GM19351 (cell line): ENCODE data around the gene APLP2.
"Not testable (repeated sequence)": the region's sequence is repeated elsewhere in the genome, so short reads cannot be mapped to it uniquely, and the experiment has no call there.

Source experiments
- ATAC-seq: cut with Tn5 transposase; IDR thresholded peaks from one replicate; pipeline ENCODE4 v1.9.1; 2021; ENCODE audit warnings: mild to moderate bottlenecking, moderate library complexity; ENCODE audit not compliant: unreplicated experiment

APLP2 gene

DNA sequence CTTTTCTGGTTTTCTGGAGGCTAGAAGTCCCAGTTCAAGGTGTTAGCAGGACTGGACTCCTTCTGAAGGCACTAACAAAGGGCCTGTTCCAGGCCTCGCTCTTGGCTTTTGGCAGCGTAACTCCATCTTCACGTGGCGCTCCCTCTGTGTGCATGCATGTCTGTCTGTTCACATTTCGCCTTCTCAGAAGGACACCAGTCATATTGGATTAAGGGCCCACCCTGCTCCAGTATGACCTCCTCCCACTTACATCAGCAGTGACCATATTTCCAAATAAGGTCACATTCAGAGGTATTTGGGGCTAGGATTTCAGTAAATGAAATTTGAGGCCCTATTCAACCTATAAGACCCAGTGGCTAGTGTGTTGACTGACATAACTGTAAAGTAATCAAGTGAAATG, 20.0 kb downstream of the APLP2 start:
- no peak for ATAC-seq

- ATAC-seq, result not testable (repeated sequence)
Observed at GRCh38 chr11:130090517-130090916, 20.8 kb downstream of the APLP2 start.

- ATAC-seq, result not testable (repeated sequence)
Observed at GRCh38 chr11:130091169-130091568, 21.5 kb downstream of the APLP2 start.

DNA sequence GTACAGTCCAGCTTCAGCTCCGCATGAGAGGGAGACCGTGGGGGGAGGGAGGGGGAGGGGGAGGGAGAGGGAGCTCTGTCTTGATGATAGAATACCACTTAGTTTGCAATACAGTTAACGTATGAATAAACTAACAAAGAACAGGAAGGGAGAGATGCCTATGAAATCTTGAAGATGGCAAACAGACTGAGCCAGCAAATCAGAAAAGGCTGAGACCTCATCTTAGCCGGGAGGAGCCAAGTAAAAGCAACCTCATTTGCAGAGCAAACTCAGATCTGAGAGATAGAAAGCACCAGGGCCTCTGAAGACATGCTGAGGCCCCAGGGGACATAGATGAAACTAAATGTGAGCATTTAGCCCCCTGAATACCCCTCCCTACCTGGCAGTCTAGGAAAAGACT, 23.0 kb downstream of the APLP2 start:
- no peak for ATAC-seq

GRCh38 chr11:130094614-130095013, 24.9 kb downstream of the APLP2 start:
- no peak for ATAC-seq

GRCh38 chr11:130095326-130095725, 25.6 kb downstream of the APLP2 start:
- no peak for ATAC-seq

DNA sequence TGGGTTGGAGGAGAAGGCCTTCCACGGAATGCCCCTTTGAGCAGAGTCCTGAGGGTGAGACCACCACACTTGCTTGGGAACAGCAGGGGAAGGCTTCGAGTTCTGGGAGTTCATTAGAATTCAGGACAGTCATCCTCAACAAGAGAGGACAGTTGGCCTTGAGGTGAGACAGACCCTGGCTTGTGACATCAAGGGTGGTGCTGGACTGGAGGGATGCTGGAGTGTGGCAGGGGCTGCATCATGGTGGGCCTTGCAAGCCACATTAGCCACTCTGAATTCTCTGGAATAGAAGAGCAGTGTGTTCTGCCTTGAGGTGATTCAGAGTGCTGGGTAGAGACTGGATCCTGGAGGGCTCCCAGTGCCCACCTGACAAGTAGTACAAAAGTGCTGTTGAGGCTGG, 26.3 kb downstream of the APLP2 start:
- ATAC-seq, result no peak

- ATAC-seq, result no peak
Observed at GRCh38 chr11:130096823-130097222, 27.1 kb downstream of the APLP2 start.

GRCh38 chr11:130097285-130097684, 27.6 kb downstream of the APLP2 start:
- ATAC-seq, result no peak

DNA sequence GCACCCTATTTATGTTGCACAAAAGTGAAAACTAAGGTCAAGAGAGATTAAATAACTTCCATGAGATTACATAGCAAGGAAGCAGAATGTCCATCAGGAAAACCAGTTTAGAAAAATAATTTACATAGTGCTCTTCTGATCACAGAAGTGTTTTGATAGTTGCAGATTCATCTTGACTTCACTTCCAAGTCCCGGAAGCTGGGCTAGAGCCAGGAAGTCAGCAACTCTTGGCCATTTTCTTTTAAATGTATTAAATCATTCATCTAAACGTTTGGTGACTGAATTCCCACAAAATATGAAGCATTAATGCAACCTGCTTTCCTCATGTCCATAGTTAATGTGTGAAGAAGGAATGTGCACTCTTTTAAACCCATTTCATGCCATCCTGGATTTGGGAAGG, 29.7 kb downstream of the APLP2 start:
- no peak for ATAC-seq

DNA sequence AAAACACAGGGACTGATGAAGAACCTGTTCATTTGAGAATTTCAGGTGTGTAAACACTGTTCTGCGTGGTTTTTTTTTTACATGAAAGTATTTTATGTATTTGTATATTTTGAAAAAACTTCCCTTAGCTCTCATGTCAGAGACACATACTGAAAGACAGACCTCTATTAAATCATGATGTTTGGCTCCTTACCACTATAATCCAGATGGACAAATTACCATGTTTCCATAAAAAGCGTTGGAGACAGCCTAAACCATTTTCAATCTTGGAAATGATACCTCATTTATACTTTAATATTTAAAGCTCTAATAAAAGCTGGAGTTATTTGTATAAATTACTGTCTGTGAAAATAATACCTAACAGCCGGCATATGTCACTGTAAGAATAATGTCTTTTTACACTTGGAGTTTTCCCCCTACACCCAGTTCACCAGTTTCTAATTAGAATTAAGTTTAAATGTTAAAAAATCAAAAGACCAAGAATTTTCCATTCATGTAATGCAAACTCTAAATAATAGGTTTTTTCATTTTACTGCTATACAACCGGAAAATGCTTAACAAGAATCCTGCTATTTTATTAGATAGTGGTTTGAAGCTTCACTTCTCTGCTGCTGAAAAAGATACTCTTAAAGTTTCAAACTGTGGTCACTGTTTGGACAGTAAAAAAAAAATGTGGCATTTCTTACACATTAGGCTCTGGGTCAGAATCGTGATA, 30.8 kb downstream of the APLP2 start:
- ATAC-seq, result no peak

DNA sequence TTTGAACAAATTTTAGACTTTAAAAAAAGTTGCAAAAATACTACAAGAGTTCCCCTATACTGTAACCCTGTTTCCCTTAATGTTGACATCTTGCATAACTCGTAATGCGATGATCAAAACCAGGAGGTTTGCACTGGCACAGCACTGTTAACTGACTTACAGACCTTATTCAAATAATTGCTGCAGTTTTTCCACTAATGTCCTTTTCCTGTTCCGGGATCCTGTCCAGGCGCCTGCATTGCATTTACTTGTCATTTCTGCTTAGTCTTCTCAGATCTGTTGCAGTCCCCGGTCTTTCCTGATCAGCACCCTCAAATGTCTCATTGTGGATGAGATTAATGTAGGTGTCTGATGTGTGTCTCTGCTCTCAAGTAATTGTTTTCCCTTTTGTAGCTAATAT, 32.0 kb downstream of the APLP2 start:
- no peak for ATAC-seq

GRCh38 chr11:130102301-130103249, 32.9 kb downstream of the APLP2 start:
- ATAC-seq, result no peak

DNA sequence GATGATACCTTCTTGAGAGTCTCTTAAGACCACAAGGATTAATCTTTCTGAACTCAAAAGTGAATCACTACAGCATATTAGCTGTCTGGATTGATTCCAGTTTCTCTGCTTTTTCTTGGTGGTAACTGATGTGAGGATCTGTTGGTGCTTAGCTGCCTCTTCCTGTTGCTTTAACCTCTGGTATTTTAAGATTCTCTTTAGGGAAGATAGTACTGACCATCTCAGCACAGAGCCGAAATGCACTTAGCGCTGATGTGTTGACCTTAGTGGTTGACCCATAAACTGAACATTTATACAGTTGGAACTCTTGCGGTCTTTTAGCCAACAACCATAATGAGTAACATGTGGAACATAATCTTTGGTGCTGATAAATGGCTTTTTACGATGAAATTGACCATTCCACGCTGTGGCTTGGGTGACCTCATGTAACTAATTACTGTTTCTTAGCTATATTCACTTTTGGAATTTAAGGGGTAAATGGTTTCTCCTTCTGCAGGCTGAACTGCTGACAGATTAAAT, 33.7 kb downstream of the APLP2 start:
- no peak for ATAC-seq

DNA sequence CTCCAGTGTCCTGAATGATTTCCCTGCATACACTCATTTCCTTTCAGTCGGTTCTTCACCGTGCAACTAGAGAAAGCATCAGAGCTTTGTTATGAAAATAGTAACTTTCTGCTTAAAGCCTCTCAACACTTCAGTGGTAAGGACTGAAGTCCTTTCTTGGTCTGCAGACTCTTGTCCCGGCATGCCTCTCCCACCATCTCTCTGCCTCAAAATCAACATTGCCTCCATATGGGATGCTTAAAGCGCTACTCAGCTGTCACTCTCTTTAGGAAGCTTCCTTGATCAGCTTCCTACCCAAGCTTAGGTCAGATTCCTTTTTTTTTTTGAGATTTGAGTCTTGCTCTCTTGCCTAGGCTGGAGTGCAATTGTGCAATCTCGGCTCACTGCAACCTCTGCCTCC, 36.7 kb downstream of the APLP2 start:
- ATAC-seq, result no peak

DNA sequence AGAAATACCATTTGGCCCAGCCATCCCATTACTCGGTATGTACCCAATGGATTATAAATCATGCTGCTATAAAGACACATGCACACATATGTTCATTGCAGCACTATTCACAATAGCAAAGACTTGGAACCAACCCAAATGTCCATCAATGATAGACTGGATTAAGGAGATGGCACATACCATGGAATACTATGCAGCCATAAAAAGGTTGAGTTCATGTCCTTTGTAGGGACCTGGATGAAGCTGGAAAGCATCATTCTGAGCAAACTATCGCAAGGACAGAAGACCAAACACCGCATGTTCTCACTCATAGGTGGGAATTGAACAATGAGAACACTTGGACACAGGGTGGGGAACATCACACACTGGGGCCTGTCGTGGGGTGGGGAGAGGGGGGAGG, 39.0 kb downstream of the APLP2 start:
- ATAC-seq, result not testable (repeated sequence)

- no peak for ATAC-seq
Observed at GRCh38 chr11:130109386-130109785, 39.7 kb downstream of the APLP2 start.

DNA sequence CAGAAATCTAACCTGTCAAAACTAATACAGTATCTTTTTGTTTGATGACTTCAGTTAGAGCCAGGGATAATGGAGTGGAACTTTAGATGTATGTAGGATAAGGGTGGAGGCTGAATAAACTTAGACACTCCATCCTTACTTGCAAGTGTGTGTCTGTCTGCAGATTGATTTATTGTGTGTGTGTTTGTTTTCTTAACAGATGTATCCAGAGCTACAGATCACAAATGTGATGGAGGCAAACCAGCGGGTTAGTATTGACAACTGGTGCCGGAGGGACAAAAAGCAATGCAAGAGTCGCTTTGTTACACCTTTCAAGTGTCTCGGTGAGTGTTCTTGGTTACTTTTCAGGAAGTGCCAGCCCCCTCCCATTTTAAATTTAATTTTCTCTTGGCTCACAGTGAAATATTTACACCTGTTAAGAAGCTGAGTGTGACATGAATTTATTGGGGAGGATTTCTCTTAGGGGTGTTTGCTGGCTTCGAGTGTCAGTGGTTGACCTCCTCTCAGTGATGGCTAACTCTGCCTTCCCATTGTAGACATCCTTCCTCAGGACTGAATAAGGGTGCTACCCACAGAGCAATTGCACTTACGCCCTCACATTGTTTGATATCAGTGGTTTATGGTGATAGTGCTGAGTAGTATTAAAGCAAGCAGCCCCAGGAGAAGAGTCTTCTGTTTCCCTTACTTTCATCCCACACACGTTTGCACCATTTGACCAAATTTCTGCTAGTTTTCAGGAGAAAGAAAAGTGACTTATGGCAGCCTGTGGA, 40.8 kb downstream of the APLP2 start:
- no peak for ATAC-seq

DNA sequence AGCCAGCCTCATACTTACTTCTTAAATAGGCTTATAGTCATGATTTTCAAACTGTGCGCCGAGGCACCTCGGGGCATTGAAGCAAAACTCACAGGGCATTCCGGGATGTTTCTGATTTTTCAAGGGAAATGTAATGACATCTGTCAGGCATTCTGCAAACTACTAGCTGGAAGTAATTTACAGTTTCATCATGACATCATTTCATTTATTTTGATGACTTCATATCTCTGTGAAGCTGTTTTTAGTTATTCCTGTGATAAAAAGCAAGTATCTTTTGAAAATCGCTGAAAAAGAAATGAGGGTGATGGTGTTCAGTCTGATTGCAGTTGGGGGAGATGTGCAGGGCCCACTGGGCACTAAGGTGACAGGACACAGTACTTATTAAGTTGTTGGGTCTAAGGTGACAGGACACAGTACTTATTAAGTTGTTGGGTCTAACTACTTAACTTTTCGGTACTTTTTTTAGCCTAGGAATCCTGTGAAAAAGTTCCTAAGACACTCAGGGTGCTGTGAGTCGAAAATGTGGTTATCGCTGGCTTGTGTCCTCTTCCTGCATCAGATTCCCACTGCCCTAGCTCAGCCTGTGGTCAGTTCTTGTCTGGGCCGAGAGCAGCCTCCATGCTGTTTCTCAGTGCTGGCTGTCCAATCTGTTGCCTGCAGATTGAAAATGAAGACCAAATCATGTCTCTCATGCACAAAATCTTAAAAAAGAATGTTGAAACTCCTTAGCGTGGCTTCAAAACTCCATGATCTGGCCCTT, 42.6 kb downstream of the APLP2 start:
- ATAC-seq, result no peak

GRCh38 chr11:130114281-130114680, 44.6 kb downstream of the APLP2 start:
- no peak for ATAC-seq
